ENCODE data around the gene DGUOK.
A peak's percentile ranks its signal among the peaks of the same experiment; 100 is the strongest.
"Not testable (repeated sequence)": the region's sequence is repeated elsewhere in the genome, so short reads cannot be mapped to it uniquely, and the experiment has no call there.

The DGUOK gene

DNA sequence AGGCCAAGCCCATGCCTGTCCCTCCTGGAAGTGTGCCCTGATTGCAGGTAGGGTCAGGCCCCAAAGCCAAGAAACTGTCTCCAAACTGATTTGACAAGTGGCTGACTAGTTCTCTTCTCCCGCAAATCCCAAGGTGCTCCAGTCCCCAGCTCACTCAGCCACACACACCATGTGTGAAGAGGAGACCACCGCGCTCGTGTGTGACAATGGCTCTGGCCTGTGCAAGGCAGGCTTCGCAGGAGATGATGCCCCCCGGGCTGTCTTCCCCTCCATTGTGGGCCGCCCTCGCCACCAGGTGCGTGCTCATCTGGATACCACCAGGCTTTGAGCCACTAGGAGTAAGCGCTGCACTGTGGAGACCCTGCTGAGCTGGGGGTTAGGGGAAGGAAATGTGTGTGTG lies 25.5 kb upstream of the DGUOK start:
- no peak for DNase-seq

- no peak for DNase-seq
Observed at GRCh38 chr2:73902284-73902683, 24.4 kb upstream of the DGUOK start.

DNA sequence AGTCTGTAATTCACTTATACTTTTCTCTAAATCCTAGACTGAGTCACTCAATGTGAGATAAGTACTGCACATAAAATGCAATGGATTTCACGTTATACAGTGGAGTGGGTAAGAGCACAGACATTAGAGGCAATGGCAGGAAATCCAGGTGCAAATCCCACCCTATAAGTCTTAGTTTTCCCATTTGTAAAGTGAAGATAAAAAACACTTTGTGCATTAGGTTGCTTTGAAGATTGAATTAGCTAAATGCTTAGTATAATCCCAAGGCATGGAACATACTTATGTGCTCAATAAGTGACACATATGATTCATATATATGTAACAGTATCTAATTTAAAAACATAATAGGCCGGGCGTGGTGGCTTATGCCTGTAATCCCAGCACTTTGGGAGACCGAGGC lies 23.4 kb upstream of the DGUOK start:
- no peak for DNase-seq

DNA sequence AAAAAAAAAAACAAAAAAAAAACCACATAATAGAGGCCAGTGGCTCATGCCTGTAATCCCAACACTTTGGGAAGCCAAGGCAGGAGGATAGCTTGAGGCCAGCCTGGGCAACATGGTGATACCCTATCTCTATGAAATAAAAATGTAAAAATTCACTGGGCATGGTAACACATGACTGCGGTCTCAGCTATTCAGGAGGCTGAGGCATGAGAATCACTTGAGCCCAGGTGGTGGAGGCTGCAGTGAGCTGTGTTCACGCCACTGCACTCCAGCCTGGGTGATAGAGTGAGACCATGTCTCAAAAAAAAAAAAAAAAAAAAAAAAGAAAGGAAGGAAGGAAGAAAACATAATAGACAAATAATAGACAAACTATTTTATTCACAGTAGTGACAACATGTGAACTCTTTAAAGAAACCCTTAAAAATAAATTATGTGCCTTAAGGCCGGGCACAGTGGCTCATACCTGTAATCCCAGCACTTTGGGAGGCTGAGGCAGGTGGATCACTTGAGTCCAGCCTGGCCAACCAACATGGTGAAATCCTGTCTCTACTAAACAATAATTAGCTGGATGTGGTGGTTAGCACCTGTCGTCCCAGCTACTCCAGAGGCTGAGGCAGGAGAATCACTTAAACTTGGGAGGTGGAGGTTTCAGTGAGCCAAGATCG lies 22.6 kb upstream of the DGUOK start:
- DNase-seq = not testable (repeated sequence)

GRCh38 chr2:73904952-73905351 lies 21.7 kb upstream of the DGUOK start:
- no peak for DNase-seq

GRCh38 chr2:73906847-73907505 lies 19.7 kb upstream of the DGUOK start:
- DNase-seq = no peak

DNA sequence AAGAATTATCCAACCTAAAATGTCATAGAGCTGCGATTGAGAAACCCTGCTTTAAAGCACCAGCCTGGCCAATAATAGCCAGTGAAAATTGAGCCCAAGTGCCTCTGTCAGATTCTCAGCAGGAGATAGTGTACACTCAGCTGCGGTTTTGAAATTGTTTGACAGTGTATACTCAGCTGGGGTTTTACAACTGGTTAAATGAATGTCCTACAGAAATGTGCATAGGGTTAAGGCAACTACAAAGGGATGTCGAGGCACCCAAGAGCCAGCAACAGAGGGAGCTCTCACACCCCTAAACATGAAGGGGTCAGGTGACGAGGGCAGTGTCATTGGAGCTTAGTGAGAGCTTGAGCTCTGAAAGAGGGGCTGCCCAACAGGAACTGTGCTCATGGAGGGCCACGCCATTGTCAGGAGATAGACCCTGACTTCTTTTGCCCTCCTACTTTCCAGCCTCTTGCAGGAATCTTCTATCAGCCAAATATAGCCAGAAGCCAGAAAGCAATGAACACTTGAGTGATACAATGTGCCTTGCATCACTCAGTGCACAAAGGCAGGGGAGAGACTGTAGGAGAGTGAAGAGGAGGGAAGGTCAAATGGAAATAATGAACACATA lies 18.7 kb upstream of the DGUOK start:
- peak; percentile 36 to 47 for DNase-seq

DNA sequence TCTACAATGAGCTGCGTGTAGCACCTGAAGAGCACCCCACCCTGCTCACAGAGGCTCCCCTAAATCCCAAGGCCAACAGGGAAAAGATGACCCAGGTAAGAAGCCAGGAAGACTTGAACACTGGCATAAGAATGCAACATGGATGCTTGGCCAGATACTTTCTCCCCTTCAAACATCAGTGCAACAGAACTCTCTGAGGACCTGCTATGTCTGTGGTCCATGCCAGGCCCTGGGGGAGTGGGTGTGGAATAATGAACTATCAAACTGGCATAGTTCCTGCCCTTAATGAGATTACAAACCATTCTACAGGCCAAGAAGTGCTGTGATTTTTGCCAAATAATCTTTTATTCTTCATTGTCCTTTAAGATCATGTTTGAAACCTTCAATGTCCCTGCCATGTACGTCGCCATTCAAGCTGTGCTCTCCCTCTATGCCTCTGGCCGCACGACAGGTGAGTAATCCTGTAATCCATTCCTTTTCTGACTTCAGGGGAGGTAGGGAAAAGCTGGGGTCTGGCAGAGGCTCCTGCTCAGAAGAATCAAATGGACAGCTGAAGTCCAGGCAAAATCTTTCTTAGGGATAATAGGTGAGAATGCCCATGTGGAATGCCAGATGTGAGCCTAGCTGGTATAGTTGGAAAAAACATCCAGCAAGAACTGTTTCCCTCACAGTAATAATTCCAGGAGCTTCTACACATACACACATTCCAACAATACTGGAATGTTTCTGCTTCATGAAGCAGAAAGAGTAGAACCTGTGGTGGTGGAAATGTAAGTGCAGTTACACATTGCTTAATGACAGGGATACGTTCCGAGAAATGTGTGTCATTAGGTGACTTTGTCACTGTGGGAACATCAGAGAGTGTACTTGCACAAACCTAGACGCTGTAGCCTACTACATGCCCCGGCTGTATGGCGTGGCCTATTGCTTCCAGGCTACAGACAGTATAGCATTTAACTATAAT lies 17.7 kb upstream of the DGUOK start:
- no peak for DNase-seq

- DNase-seq = no peak
Observed at GRCh38 chr2:73910873-73911547, 15.7 kb upstream of the DGUOK start.

DNA sequence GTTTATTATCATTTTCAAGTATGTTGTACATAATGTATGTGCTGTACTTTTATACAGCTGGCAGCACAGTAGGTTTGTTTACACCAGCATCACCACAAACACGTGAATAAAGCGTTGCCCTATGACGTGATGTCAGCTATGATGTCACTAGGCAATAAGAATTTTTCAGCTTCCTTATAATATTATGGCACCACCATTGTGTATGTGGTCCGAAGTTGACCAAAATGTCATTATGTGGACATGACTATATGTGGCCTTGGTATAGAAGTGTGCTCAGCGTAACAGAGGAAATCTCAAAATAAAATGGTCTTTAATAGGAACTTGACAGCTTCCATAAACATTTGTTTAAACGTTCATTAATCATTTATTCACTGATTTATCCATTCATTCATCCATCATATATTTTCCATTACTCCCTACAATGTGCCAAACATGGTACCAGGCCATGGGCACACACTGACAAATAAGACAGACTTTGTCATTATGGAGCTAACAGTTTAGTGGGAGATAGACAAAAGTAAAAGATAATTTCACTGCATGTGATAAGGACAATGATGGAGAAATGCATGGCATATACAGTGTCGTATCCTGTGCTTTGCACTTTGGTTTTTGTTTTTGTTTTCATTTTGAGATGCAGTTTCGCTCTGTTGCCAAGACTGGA lies 15.0 kb upstream of the DGUOK start:
- DNase-seq = no peak

- DNase-seq = no peak
Observed at GRCh38 chr2:73913414-73914054, 13.1 kb upstream of the DGUOK start.

DNA sequence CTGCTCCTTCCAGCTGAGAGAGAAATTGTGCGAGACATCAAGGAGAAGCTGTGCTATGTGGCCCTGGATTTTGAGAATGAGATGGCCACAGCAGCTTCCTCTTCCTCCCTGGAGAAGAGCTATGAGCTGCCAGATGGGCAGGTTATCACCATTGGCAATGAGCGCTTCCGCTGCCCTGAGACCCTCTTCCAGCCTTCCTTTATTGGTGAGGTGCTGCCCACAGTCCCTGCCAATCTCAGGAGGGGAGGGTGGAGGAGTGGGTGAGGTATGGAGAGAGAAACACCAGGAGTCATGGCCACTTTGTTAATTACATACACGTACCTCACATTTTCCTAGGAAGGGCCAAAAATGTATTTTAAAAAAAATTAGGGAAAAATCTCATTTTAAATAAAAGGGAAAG lies 12.0 kb upstream of the DGUOK start:
- no peak for DNase-seq

- DNase-seq = no peak
Observed at GRCh38 chr2:73915437-73915993, 11.2 kb upstream of the DGUOK start.

DNA sequence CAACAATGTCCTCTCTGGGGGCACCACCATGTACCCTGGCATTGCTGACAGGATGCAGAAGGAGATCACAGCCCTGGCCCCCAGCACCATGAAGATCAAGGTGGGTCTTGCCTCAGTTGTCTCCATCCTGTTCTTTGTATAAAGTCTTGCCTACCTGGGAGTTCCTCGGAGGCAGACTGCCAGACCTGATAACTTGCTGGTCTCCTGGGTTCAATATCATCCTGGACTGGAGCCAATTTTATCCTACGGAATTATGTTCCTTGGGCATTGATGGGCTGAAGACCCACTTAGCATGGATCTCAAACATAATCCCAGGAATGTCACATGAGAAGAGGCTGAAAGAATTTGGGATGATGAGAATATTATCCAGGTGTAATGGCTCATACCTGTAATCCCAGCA lies 10.0 kb upstream of the DGUOK start:
- DNase-seq = no peak

GRCh38 chr2:73917296-73917695 lies 9.4 kb upstream of the DGUOK start:
- DNase-seq = no peak

GRCh38 chr2:73917696-73918207 lies 8.9 kb upstream of the DGUOK start:
- no peak for DNase-seq

GRCh38 chr2:73918856-73919255 lies 7.8 kb upstream of the DGUOK start:
- no peak for DNase-seq

DNA sequence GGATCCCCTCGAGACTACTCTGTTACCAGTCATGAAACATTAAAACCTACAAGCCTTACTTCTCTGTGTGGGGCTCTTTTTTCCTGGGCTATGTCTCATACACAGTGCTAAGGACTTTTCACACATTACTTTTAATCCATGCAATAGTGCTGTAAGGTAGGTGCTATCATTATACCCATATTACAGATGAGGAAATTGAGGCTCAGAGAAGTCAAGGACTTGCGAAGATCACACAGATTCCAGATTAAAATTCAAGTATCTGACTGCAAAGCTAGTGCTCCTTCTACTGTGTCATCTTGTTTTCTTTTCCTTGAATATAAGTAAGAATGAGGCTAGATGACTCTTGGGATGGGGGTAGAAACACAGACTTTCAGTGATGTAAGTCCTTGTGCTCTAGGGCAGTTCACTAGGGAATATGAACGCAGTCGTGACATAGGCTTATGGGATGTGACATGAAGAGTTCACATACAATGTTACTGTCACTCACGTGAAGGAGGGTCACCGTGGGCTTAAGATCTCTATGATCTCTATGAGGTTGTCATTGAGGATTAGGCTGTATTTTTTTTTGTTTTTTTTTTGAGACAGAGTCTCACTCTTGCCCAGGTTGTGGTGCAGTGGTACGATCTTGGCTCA lies 7.0 kb upstream of the DGUOK start:
- DNase-seq = no peak

DNA sequence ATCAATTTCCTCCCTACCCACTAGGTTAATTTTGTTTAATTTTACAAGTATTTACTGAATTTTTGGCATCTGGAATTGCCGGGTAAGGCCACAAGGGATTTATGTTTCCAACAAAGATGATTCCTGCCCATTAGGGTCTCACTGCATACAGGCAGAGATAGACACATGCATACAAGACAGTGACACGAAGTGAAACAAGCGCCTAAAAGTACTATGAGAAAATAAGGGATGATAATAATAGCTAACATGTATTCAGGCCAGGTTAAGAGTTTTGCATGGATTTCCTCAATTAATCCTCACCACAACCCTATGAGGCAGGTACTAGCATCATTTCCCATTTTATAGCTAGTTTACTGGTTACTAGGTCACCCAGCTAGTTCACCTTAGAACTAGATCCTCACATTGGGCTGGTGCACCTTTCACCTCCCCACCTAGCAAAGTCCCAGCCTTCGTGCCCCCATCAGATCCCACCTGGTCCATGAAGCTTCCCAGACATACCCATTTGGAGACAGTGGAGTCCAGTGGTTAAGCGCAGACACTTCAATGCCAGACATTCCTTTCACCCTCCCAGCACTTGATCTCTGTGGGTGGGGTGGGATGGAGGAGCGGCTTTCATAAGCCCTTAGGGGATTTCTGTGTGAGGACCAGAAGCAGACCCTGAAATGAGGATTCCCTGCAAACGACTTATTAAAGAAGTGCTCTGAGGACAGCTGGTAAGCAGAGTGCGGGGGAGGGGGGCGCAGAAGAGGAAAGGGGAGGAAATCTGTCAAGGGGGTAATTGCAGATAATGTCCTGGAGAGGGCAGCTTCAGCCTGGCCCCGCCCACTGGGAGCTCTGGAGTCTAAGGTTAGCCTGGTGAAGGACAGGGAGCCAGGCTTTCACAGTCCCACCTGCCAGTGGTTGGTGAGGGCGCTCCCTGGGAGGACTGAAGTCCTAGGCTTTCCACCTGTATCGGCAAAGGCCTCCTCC lies 5.8 kb upstream of the DGUOK start:
- peak; percentile 65 to 68 for DNase-seq
